ENCODE measurements around the gene VRTN. TPM values are rescaled to one million over a fixed set of nuclear protein-coding genes. Genes with fewer than 3 reads are reported as not detected.

VRTN gene, protein sequence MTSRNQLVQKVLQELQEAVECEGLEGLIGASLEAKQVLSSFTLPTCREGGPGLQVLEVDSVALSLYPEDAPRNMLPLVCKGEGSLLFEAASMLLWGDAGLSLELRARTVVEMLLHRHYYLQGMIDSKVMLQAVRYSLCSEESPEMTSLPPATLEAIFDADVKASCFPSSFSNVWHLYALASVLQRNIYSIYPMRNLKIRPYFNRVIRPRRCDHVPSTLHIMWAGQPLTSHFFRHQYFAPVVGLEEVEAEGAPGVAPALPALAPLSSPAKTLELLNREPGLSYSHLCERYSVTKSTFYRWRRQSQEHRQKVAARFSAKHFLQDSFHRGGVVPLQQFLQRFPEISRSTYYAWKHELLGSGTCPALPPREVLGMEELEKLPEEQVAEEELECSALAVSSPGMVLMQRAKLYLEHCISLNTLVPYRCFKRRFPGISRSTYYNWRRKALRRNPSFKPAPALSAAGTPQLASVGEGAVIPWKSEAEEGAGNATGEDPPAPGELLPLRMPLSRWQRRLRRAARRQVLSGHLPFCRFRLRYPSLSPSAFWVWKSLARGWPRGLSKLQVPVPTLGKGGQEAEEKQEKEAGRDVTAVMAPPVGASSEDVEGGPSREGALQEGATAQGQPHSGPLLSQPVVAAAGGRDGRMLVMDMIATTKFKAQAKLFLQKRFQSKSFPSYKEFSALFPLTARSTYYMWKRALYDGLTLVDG
- total RNA-seq, result under 1 TPM in 1 of 2 donors, not detected in 1; 0.34 TPM

DNA sequence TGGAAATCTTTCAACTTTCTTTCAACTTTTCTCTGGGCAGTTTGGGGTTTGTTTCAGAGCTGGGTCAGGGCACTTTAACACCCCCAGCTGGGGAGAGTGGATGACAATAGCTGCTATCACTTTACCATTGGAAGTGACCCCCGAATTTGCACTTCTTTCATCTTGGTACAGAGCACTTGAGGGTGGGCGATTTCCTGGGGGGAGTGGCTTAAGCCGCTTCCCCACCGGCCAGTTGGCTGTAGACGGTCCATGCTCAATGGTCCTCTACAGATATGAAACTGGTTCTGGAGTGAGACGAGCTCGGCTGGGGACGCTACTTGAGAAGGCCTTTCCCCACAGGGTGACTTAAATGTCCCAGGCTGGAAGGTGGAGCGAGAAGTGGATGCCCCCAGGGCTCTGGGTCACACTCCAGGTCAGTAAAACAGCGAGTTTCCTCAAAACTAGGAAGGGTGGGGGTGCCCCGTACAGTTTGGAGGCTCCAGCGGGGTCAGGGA lies at the start of gene VRTN:
VRTN (plus strand) TSS at position 231 of the 494 bp plus-strand sequence. CDS start 8,313 bp downstream, outside the sequence.
- WGBS, result 66% methylated on average over 12 of the region's 12 CpGs
- Histone ChIP-seq H3K4me1 (replicated peaks) (no peaks in the 10 kb centered on the region), H3K9me3 (no peaks in the 10 kb centered on the region), H3K27ac (no peak within 1 kb of the TSS), H3K4me3 (no peak within 1 kb of the TSS), H3K27me3 (replicated peaks; ENCODE audit: insufficient read depth) (no peaks in the 10 kb centered on the region), H3K36me3 (no peaks in the 10 kb centered on the region)
- DNase-seq (ENCODE audit: low spot score), result no peak
- TF ChIP-seq POLR2A (IDR thresholded peaks at IDR 0.05), result no peak
- intact Hi-C loops (cut with DNase I), result no loop called here

DNA sequence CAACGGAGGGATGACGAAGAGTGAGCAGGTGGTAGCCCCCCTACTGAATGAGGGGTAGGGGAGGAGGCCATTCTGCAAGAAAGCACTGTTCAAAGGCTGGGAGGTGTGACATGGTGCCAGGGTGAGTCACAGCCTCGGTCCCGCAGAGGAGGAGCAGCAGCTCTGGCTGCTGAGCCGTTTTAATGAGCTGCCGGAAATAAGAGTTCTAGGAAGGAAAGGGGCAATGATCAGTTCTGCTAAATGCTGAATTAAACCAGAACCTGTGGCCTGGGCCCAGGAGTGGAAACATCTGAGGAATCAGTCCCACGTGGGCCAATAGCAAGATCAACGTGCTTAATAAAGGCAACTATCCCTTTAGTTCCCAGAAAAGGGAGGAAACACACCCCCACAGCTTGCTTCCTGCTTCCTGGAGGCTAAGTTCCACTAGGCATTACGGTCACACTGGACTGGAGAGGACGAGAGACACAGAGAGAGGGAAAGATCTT lies 49.2 kb upstream of the VRTN start:
- TF ChIP-seq, protein P1, sequence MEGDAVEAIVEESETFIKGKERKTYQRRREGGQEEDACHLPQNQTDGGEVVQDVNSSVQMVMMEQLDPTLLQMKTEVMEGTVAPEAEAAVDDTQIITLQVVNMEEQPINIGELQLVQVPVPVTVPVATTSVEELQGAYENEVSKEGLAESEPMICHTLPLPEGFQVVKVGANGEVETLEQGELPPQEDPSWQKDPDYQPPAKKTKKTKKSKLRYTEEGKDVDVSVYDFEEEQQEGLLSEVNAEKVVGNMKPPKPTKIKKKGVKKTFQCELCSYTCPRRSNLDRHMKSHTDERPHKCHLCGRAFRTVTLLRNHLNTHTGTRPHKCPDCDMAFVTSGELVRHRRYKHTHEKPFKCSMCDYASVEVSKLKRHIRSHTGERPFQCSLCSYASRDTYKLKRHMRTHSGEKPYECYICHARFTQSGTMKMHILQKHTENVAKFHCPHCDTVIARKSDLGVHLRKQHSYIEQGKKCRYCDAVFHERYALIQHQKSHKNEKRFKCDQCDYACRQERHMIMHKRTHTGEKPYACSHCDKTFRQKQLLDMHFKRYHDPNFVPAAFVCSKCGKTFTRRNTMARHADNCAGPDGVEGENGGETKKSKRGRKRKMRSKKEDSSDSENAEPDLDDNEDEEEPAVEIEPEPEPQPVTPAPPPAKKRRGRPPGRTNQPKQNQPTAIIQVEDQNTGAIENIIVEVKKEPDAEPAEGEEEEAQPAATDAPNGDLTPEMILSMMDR (IDR thresholded peaks at IDR 0.05), result no peak
- Histone ChIP-seq H3K9me3 (no peaks in the 10 kb centered on the region), H3K4me3 (no peak overlapping the region), H3K36me3 (no peaks in the 10 kb centered on the region), H3K27me3 (replicated peaks; ENCODE audit: insufficient read depth) (no peaks in the 10 kb centered on the region), H3K27ac (no peak overlapping the region), H3K4me1 (replicated peaks) (no peaks in the 10 kb centered on the region)
- WGBS, result 48% methylated on average over 10 of the region's 10 CpGs
- intact Hi-C loops (cut with DNase I), result no loop called here
- DNase-seq (ENCODE audit: low spot score), result no peak

DNA sequence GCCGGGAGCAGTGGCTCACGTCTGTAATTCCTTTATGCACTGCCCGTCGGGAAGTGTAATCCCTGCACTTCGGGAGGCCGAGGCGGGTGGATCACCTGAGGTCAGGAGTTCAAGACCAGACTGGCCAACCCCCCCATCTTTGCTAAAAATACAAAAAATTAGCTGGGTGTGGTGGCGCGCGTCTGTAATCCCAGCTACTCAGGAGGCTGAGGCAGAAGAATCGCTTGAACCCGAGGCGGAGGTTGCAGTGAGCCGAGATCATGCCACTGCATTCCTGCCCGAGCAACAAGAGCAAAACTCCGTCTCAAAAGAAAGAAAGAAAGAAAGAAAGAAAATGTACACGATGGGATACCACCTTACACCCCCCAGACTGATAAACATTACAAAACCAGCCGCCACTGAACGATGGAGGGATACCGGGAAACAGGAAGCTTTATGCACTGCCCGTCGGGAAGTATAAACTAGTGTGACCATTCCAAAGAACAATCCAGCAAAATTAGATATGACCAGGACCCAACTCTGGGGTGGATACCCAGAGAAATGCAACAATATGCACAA lies 46.6 kb upstream of the VRTN start:
- Histone ChIP-seq H3K27me3 (replicated peaks; ENCODE audit: insufficient read depth) (no peaks in the 10 kb centered on the region), H3K4me3 (peak overlapping the region; percentile 82 to 85), H3K36me3 (no peaks in the 10 kb centered on the region), H3K27ac (peak overlapping the region in 1 of 2 donors; percentile 85), H3K4me1 (replicated peaks) (no peaks in the 10 kb centered on the region), H3K9me3 (no peaks in the 10 kb centered on the region)
- 23% methylated on average over 22 of the region's 22 CpGs for WGBS
- no peak for TF ChIP-seq POLR2A (IDR thresholded peaks at IDR 0.05)
- TF ChIP-seq, protein P1 (IDR thresholded peaks at IDR 0.05), result no peak
- TF ChIP-seq POLR2AphosphoS5 (IDR thresholded peaks at IDR 0.05), result no peak
- DNase-seq (ENCODE audit: low spot score), result no peak
- intact Hi-C loops (cut with DNase I), result no loop called here

DNA sequence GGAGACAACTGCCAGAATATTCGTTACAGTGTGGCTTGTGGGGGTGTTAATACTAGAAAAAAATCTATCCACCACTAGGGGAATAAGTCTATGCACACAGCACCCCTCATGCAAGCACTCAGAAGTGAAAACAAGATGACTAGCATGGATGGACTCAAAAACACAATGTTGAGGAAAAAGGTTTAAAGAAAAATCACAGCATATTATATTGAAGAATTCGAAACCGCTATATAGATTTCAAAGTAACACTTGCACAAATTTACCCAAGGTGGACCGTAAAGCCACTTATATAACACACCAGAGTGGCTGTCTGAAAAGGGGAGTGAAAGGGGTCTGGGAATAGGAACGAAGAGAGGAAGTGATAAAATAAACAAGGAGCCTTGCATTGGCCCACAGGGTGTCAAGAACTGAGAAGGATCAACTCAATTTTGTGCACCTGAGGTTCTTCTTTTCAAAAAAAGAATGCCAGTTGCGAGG lies 46.1 kb upstream of the VRTN start:
- no peaks in the 10 kb centered on the region for H3K36me3 ChIP-seq
- no peaks in the 10 kb centered on the region for H3K27me3 ChIP-seq (replicated peaks; ENCODE audit: insufficient read depth)
- H3K27ac ChIP-seq, result peak overlapping the region; percentile 84 to 85
- intact Hi-C loops (cut with DNase I), result no loop called here
- no peak for DNase-seq (ENCODE audit: low spot score)
- 0% methylated on average over 6 of the region's 6 CpGs for WGBS
- no peak for TF ChIP-seq POLR2A (IDR thresholded peaks at IDR 0.05)
- TF ChIP-seq, protein P1 (IDR thresholded peaks at IDR 0.05), result peak in 2 of 4 experiments; percentile 31 to 50
- no peaks in the 10 kb centered on the region for H3K4me1 ChIP-seq (replicated peaks)
- H3K4me3 ChIP-seq, result peak overlapping the region; percentile 82 to 85
- H3K9me3 ChIP-seq, result no peaks in the 10 kb centered on the region

All from prostate gland (tissue), 2 donors.